HepG2 (cell line): Measurements from ENCODE around the gene ALKBH4. TPM values are rescaled to one million over a fixed set of nuclear protein-coding genes. Genes with fewer than 3 reads are reported as not detected.

Experiments
- ATAC-seq: fragments of 200-7000 bp; cut with Tn5 transposase; 3 replicates; pipeline ENCODE4 v1.9.1; 2020; ENCODE audit warnings: mild to moderate bottlenecking, moderate library complexity
- BruUV-seq: library from RNA; stranded (reverse); fragments of 400-500 nt; replicated peaks from 2 replicates; lab custom pipeline; 2021; lab: Mats Ljungman, UMichigan
- CTCF ChIA-PET: fragments of 300-600 bp; formaldehyde crosslinking; extraction: SDS; loops from one replicate; lab custom pipeline; 2021; ENCODE audit warnings: low total read pairs, inconsistent platforms, low intra/inter-chr PET ratio; lab: Yijun Ruan, JAX
- POLR2A ChIA-PET: fragments of 350-600 bp; sonication (Branson Sonifier 250); formaldehyde crosslinking; loops from one replicate; lab custom pipeline; 2020; ENCODE audit warnings: antibody characterized with exemption, inconsistent platforms; lab: Yijun Ruan, JAX
- DNase-seq: peaks from one replicate; pipeline ENCODE4 v3.0.0-alpha.2; 2015; ENCODE audit warnings: low spot score
- FAIRE-seq: peaks from 3 replicates; lab custom pipeline; 2011; peaks lifted over from hg19 to GRCh38; lab: Jason Lieb, UNC
- H2AFZ ChIP-seq: one replicate; pipeline ENCODE4 v1.6.1; 2011; ENCODE audit warnings: low read length, inconsistent platforms
- H3K27ac ChIP-seq: fragments of 300-600 bp; 3 replicates; pipeline ENCODE4 v1.8.0; 2011; ENCODE audit warnings: mixed run types, mild to moderate bottlenecking, mixed read lengths, low read length, inconsistent platforms; ENCODE audit not compliant: insufficient read depth; ENCODE audit errors: extremely low read length
- H3K27me3 ChIP-seq, 2 experiments: fragments of 200-600 bp in 1 of 2; 2 replicates in 1 of 2; 3 replicates in 1 of 2; pipeline versions ENCODE4 v1.6.0 to v1.8.0; 2011; ENCODE audit warnings: low read length in 2 of 2, mild to moderate bottlenecking in 2 of 2, moderate library complexity in 2 of 2, inconsistent platforms in 1 of 2; ENCODE audit not compliant: insufficient read depth in 2 of 2, control insufficient read depth in 1 of 2
- H3K36me3 ChIP-seq, 2 experiments: fragments of 200-600 bp in 1 of 2; replicated peaks in 1 of 2; 2 replicates in 1 of 2; 3 replicates in 1 of 2; pipeline versions ENCODE4 v1.5.1 to v1.8.0; 2011; ENCODE audit warnings: low read length in 2 of 2, inconsistent platforms in 1 of 2; ENCODE audit not compliant: insufficient read depth in 2 of 2, control insufficient read depth in 1 of 2
- H3K4me1 ChIP-seq: 2 replicates; pipeline ENCODE4 v1.5.1; 2012; ENCODE audit warnings: low read length, inconsistent platforms; ENCODE audit not compliant: insufficient read depth
- H3K4me2 ChIP-seq: 2 replicates; pipeline ENCODE4 v1.6.0; 2011; ENCODE audit warnings: low read depth, low read length, inconsistent platforms
- H3K4me3 ChIP-seq, 3 experiments: fragments of 200-600 bp in 1 of 3; sonication (generic), shearing (Covaris generic) in 1 of 3; replicated peaks in 1 of 3; 2 replicates each; pipeline ENCODE4 v1.5.1; 2011 to 2016; ENCODE audit warnings: low read length in 3 of 3, inconsistent platforms in 2 of 3, low read depth in 2 of 3, mild to moderate bottlenecking in 2 of 3, control low read depth in 1 of 3, mixed read lengths in 1 of 3; ENCODE audit not compliant: insufficient read depth in 1 of 3
- H3K79me2 ChIP-seq: one replicate; pipeline ENCODE4 v1.6.1; 2011; ENCODE audit warnings: low read length, inconsistent platforms; ENCODE audit not compliant: insufficient read depth
- H3K9ac ChIP-seq: 2 replicates; pipeline ENCODE4 v1.6.0; 2011; ENCODE audit warnings: mild to moderate bottlenecking, low read depth, low read length, inconsistent platforms; ENCODE audit not compliant: insufficient read depth
- H3K9me3 ChIP-seq: 2 replicates; pipeline ENCODE4 v1.5.1; 2012; ENCODE audit warnings: mild to moderate bottlenecking, low read length
- H4K20me1 ChIP-seq: 2 replicates; pipeline ENCODE4 v1.6.0; 2011; ENCODE audit warnings: inconsistent platforms, mild to moderate bottlenecking, low read length, moderate library complexity; ENCODE audit not compliant: insufficient read depth
- AFF4 ChIP-seq: sonication (generic); formaldehyde crosslinking; IDR thresholded peaks from 2 replicates; pipeline ENCODE4 v1.4.0; 2020; ENCODE audit warnings: missing genetic modification reagents
- AGO2 ChIP-seq: fragments of 200-400 bp; formaldehyde crosslinking; optimal IDR thresholded peaks from 2 replicates; pipeline ENCODE3; 2017; ENCODE audit warnings: mild to moderate bottlenecking, low read depth, low read length, moderate library complexity
- DMAP1 ChIP-seq: IDR thresholded peaks from 2 replicates; pipeline ENCODE4 v1.6.1; 2016
- GATAD2A ChIP-seq: IDR thresholded peaks from 2 replicates; pipeline ENCODE4 v1.6.1; 2016
- IRF1 ChIP-seq: sonication (generic); formaldehyde crosslinking; IDR thresholded peaks from 2 replicates; pipeline ENCODE4 v1.4.0; 2020; ENCODE audit warnings: low read depth, mild to moderate bottlenecking, missing genetic modification reagents
- KDM5B ChIP-seq: sonication (generic); formaldehyde crosslinking; IDR thresholded peaks from 2 replicates; pipeline ENCODE4 v1.4.0; 2020; ENCODE audit warnings: missing genetic modification reagents, mild to moderate bottlenecking, borderline replicate concordance
- MYC ChIP-seq: sonication (generic); formaldehyde crosslinking; IDR thresholded peaks from 2 replicates; pipeline ENCODE4 v1.9.0; 2021; ENCODE audit warnings: missing genetic modification reagents, borderline replicate concordance
- PCBP2 ChIP-seq: fragments of 200-400 bp; formaldehyde crosslinking; optimal IDR thresholded peaks from 2 replicates; pipeline ENCODE3; 2018; ENCODE audit warnings: low read length, low read depth; ENCODE audit not compliant: poor library complexity, severe bottlenecking
- RBFOX2 ChIP-seq: fragments of 200-400 bp; formaldehyde crosslinking; IDR thresholded peaks from 2 replicates; pipeline ENCODE4 v1.6.1; 2017; ENCODE audit warnings: low read depth, mild to moderate bottlenecking, low read length
- SP2 ChIP-seq: sonication (generic); formaldehyde crosslinking; IDR thresholded peaks from 2 replicates; pipeline ENCODE4 v1.5.1; 2020; ENCODE audit warnings: mild to moderate bottlenecking, missing genetic modification reagents
- ZNF576 ChIP-seq: sonication (generic); formaldehyde crosslinking; IDR thresholded peaks from 2 replicates; pipeline ENCODE4 v1.4.0; 2020; ENCODE audit warnings: mild to moderate bottlenecking, missing genetic modification reagents
- ZNF773 ChIP-seq: sonication (generic); formaldehyde crosslinking; IDR thresholded peaks from 2 replicates; pipeline ENCODE4 v1.4.0; 2020; ENCODE audit warnings: missing genetic modification reagents, borderline replicate concordance
- WGBS: methylation state at CpG from one replicate; pipeline ENCODE4 v1.1.6; 2017; ENCODE audit warnings: low lambda C conversion rate; 5-methylcytosine and 5-hydroxymethylcytosine counted together
- in situ Hi-C: cut with HindIII; loops from 2 replicates; pipeline ENCODE4 v1.10.0; 2017; ENCODE audit warnings: low pct_unique_long_range_greater_than_20kb; ENCODE audit not compliant: extremely low pct_ligation_motif_present
- intact Hi-C: fragments of 100-400 bp; cut with micrococcal nuclease; formaldehyde crosslinking; loops from one replicate; pipeline ENCODE4 v1.10.0; 2022; ENCODE audit not compliant: unreplicated experiment
- polyA plus RNA-seq, 8 experiments: library from polyadenylated mRNA; depleted of rRNA in 3 of 8; stranded (reverse) in 7 of 8; unstranded in 1 of 8; fragments of >200 nt; fragmentation: Illumina TruSeq in 4 of 8; extraction: Trizol in 4 of 8; gene quantifications; 2 replicates each; pipeline versions ENCODE4 v1.2.1 to v1.2.3, GENCODE V29; 2011 to 2016; ENCODE audit warnings: low read depth in 4 of 8, missing spikeins in 1 of 8, mixed read lengths in 1 of 8; ENCODE audit not compliant: insufficient read depth in 1 of 8
- total RNA-seq, 5 experiments: library from RNA; depleted of rRNA; stranded (reverse); fragments of >200 nt; fragmentation: Illumina TruSeq; extraction: Trizol; gene quantifications; 2 replicates each; pipeline ENCODE4 v1.2.3, GENCODE V29; 2016; ENCODE audit warnings: low read depth in 1 of 5

The ALKBH4 gene
- total and polyA plus RNA-seq, 2 of the 13 experiments (the other 11 are each of a cell fraction or from before 2014, with no cell fraction given): 2.6 to 8.8 TPM

DNA sequence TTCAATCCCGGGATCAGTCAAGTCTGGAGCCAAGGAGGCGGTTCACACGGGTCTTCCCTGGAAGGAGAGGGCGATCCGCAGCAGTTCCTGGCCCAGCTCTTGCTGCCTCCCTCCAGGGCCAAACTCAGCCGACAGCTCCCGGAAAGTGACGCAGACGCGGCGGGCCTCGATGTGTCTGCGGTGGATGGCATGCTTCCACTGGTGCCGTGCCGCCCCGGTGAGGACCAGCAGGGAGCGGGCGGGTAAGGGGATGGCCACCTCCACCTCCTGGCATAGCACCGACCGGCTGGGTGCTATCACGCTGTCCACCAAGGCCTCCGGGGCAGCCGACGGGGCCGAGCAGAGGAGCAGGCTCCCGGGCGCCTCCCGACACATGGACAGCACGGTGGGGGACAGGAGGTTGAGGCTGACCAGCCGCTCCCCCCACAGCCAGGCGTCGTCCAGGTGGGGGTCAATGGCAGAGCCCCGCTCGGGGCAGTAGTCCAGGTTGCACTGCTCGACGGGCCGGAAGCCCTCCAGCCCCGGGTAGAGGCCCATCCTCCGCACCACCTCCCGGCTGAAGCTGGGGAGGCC lies 7.2 kb downstream of the ALKBH4 start:
- peaks cover 1% of the 10 kb centered on the region for H3K79me2 ChIP-seq
- no peak for ATAC-seq
- POLR2A ChIA-PET: no interaction called here
- peaks cover 9 to 12% of the 10 kb centered on the region in 2 experiments; a peak in 3 of 5 replicates for H3K36me3 ChIP-seq
- TF ChIP-seq AGO2: peak; percentile 22
- TF ChIP-seq GATAD2A (CRISPR knock-in tag): no peak
- TF ChIP-seq DMAP1 (CRISPR knock-in tag): no peak
- TF ChIP-seq IRF1 (CRISPR knock-in tag): no peak
- TF ChIP-seq RBFOX2: peak; percentile 34; the same call in 1 of the 2 replicates
- H3K4me1 ChIP-seq: 0 out of 2 replicates have a peak, but pooled peaks cover 1% of the 10 kb centered on the region
- H3K9me3 ChIP-seq: no peaks in the 10 kb centered on the region
- FAIRE-seq: no peak
- H3K27ac ChIP-seq: no peak overlapping the region
- no peak overlapping the region for H3K9ac ChIP-seq
- no peak overlapping the region for H3K4me2 ChIP-seq
- in situ Hi-C loops (no loop called here), intact Hi-C loops (no loop called here)
- CTCF ChIA-PET: no interaction called here
- no peak overlapping the region for H2AFZ ChIP-seq
- no TSS peak for BruUV-seq
- H4K20me1 ChIP-seq: no peaks in the 10 kb centered on the region
- H3K27me3 ChIP-seq: no peaks in the 10 kb centered on the region
- H3K4me3 ChIP-seq: no peak overlapping the region
- no peak for DNase-seq
- WGBS: 94% methylated on average over 17 of the region's 40 CpGs

DNA sequence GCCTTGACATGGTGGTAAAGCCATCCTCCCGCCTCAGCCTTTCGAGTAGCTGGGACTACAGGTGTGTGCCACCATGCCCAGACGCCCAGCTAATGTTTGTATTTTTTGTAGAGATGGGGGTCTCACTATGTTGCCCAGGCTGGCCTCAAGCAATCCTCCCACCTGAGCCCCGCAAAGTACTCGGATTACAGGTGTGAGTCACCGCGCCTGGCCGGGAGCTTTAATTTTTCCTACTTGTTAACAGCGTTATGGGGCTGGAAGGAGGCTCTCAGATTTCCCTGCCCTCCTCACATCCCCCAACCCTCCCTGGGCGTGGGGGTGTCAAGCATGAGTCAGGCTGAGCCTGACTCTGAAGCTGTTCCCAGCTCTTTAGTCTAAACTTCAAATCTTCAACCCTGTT lies 8.3 kb downstream of the ALKBH4 start:
- ChIA-PET CTCF (no interaction called here), POLR2A (no interaction called here)
- Histone ChIP-seq H3K9ac (no peak overlapping the region), H3K27me3 (no peaks in the 10 kb centered on the region), H4K20me1 (no peaks in the 10 kb centered on the region), H3K4me3 (no peak overlapping the region), H3K36me3 (peaks cover 9 to 12% of the 10 kb centered on the region in 2 experiments; a peak in 3 of 5 replicates), H3K4me1 (peaks cover 10% of the 10 kb centered on the region), H3K4me2 (no peak overlapping the region), H3K9me3 (no peaks in the 10 kb centered on the region), H3K79me2 (no peaks in the 10 kb centered on the region), H3K27ac (no peak overlapping the region), H2AFZ (no peak overlapping the region)
- BruUV-seq: TSS peak; percentile 53
- no peak for FAIRE-seq
- intact Hi-C loops (no loop called here), in situ Hi-C loops (no loop called here)
- no peak for ATAC-seq
- 96% methylated on average over 10 of the region's 10 CpGs for WGBS
- DNase-seq: no peak
- no peak for TF ChIP-seq PCBP2
- no peak for TF ChIP-seq KDM5B (CRISPR knock-in tag)
- no peak for TF ChIP-seq AFF4 (CRISPR knock-in tag)
- no peak for TF ChIP-seq MYC (CRISPR knock-in tag)
- TF ChIP-seq SP2 (CRISPR knock-in tag): no peak
- TF ChIP-seq ZNF576: no peak
- no peak for TF ChIP-seq ZNF773 (CRISPR knock-in tag)
- TF ChIP-seq, all 625 proteins: peak for 0
